Cerebellar nuclear complex (tissue), 1 donor: ENCODE measurements around the gene BCL2A1.
"Not testable (repeated sequence)": the region's sequence is repeated elsewhere in the genome, so short reads cannot be mapped to it uniquely, and the experiment has no call there.

Experiments used
- DNase-seq, 2 experiments: peaks; one replicate each; lab custom pipeline; 2025; lab: John Stamatoyannopoulos, UW

Gene BCL2A1

DNA sequence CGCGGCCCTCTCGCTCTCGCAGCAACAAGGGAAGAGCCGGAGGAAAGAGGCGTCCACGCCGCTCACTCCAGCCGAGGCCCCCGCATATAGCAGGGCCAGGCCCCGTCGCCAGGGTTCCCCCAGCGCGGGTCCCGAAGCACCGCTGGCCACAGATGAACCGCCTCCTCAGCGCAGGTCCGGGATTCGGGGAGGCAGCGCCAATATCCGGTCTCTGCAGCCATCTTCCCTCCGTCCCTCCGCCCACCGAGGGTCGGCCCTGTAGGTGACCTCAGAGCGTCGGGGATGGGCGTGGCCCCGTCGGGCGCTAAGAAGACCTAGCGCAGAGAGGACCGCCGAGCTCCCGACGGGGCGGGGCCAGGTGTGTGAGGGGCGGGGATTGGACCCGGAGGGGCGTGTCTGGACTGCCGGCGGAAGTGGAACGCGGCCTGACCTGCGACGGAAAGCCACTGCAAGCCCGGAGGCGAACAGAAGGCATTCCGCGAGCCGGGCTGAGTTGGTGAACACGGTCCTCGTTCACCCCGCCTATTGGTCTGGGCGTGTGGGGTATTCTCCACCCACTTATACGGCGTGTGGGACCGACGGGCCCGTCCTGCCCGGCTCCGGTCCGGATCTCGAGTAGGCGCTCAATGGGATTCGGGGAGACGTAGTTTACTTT, 47.4 kb downstream of the BCL2A1 start:
- DNase-seq: peak; percentile 77 to 86

DNA sequence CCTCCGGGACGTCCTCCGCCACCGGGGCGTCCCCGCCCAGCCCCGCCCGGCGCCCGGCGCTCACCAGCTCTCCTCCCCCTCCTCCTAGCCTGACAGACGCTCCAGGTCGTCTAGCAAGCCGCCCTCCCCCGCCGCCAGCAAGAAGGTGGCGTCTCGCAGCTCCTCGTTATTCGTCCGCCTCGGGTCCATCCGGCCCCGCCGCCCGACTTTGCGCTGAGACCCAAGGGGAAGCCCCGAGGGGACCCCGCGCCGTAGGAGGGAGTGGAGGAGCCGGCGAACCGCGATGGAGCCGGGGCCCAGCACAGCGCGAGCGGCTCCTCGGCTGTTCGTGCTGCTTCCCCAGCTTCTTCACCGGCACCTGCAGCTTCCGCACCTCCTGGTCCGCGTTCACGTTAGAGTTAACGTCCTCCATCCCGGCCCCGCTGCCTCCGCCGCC, 47.9 kb downstream of the BCL2A1 start:
- DNase-seq: no peak

DNA sequence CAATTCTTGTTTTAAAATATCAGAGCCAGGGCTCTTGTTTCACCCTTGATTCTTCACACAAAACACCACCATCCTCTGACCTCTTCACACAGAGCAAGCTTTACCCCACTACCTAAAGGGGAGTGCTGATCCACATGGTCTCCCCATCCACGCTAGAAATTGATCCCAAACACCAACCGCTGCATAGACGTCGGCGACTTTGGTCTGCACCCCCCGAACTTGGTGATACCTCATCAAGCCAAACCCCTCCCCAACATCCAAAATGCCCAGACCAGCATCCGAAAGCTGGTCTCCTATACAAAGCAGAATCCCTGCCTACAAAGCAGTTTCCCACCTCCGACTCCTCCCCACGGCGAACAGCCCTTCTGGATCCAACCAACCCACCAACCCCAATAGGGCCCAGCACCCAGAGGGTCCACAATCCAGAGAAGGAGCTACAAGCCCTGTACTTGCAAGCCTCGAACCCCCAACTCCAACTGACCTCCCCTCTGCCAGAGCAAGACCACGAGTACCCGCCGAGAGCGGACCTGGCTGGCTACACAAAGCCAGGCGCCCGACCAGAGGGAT, 48.4 kb downstream of the BCL2A1 start:
- no peak for DNase-seq

DNA sequence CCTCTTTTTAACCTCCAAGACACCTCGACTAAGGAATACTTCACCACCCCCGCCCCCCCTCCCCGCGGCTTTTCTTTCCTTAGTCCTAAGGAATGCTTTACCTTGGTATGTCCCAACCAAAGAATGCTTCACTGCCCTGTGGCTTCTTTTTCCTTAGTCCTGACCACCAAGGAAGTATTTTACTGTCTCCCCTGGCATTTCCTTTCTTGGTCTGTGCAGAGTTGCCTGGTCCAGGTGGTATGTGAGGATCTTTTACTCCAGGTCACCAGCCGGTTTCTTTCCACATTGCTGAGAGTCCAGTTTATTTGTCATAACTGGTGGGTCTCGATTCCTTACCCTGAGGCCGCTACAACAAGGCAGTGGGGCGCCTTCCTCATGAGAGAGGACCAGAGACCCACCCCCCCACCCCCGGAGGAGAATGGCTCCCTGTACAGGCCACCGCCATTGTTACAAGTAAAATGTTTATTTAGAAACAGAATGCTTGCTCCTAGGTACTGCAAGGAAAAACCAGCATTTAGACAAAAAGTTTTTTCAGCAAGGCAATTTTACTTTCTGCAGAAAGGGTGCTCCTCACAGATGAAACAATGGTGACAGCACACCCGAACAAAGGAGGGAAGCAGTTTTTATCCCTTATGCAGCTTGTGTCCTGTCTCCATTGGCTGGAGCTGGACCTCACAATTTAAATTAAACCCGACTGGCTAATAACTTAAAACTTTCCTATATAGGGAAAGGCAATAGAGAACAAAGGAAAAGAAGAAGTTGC, 51.1 kb downstream of the BCL2A1 start:
- DNase-seq: no peak

DNA sequence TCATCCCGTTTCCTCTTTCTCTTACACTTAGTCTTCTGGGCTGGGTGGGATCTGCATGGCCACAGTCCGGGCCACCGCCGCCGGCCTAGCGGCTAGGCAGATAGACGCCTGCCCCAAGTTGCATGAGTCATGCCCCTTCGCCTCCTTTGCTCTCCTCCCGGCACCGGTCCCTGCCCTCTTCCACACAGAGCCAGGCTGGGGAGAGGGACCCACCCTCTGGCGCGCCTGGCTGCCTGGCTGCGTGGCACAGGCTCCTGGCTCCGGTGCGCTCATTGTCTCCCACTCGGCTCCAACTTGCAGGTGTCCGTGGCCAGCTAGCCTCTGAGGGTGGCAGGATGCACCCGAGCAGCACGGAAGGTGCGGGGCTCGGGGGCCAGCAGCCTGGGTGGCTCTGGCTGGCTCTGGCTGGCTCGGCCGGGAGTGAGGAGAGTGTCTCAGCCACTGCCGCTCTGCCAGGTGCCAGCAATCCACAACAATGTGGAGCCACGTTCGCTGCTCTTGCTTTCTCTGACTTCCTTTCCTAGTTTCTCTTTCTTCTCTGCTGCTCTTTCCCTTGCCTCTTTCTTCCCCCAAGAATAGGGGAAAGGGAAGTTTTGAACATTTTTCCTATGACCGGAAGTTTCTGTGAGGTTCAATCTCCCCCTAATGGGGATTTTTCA, 51.8 kb downstream of the BCL2A1 start:
- DNase-seq: no peak

DNA sequence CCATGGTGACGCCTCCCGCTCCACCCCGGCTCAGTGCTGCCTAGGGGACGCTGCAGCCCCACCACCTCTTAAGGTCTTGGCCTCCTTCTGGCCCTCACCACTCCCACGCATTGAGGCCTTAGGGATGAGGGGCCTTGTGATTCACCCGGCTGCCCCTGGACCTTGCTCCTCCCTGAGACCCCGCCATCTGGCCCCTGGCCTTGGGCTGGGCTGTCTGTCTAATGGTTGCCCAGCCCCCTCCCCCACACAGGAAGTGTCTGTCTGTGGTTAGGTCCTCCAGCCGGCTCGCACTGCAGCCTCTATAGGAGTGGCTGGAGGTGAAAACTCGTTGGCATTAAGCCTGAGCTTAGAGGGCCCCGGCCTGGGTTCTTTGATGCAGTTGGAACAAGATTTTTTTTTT, 52.7 kb downstream of the BCL2A1 start:
- no peak for DNase-seq

DNA sequence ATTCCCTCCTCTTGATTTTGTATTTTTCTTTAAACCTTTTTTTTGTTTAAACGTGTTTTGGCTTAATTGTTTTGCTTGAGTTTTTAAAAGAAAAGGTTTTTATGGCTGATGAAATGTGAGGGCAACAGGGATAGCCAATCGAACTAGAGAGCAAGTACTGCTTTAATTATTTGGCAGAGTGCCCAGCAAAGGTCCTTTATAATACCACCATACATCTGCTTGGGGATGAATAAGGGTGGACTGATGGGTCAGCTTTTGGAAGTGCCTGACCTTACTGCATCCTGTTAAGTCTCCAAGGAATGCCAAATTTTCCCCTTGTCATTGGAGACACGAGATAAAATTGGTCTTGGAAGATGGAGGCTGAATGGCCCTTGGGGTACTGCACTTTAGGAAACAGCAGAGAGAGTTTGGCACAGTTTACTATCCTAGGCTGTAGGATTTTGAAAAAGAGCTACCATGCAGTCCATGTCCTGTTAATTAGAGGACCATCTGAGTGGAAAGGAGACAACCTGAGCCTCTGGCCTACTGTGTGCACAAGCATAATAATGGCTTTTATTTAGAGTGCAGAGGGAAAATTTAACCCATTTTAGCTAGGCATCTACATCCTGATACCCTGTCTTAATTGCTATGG, 54.4 kb downstream of the BCL2A1 start:
- DNase-seq: no peak

DNA sequence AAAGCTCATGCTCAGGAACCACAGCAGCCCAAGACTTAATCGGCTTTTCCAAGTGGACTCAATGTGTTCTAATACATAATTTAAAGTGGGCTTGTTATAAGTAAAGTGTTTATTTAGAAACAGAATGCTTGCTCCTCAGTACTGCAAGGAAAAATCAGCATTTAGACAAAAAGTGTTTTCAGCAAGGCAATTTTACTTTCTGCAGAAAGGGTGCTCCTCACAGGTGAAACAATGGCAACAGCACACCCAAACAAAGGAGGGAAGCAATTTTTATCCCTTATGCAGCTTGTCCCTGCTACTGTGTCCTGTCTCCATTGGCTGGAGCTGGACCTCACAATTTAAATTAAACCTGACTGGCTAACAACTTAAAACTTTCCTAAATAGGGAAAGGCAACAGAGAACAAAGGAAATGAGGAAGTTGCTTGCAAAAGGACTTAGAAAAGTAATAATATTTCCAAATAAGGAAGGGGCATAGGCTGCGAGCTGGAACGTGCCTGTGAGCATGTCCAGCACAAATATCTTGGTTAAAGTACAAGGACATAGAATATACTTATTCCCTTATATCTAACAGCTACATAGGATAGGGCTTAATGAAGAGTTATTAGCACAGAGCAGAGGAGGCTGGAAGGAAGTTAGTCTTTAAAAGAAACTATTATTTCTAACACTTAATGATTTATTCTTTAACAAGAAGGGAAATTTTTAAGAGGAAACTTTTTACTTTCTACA, 55.1 kb downstream of the BCL2A1 start:
- not testable (repeated sequence) for DNase-seq

DNA sequence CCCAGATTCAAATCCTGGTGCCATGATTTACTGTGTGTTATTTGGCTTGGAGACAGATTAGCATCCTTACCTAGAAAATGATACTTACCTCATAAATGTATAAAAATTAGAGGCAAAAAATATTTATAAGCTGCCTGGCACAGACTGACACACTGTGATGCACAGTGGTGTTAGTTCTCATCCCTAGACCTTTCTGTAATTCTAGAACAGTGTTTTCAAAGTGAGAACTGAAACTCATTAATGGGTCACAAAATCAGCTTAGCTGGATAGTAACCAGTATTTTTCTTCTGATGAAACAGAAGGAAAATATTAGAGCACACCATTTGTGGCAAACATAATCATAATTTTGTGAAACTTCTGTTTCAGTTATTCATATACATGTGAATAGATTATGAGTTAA, 56.3 kb downstream of the BCL2A1 start:
- no peak for DNase-seq
